Memory B cell (primary cell): Measurements from ENCODE around the gene JOSD2.

Experiments
- ATAC-seq: fragments of 150-1000 bp; cut with Tn5 transposase; 2 replicates; pipeline ENCODE4 v1.10.0; 2021; ENCODE audit warnings: low read depth, mild to moderate bottlenecking, moderate library complexity
- DNase-seq, 2 donors: peaks; one replicate each; pipeline ENCODE4 v3.0.0; 2022; ENCODE audit warnings: low spot score in 2 of 2
- H3K27ac Mint-ChIP-seq: one replicate; pipeline ENCODE4 v1.8.0; 2022; ENCODE audit warnings: mild to moderate bottlenecking, moderate library complexity, mixed read lengths
- H3K27me3 Mint-ChIP-seq: one replicate; pipeline ENCODE4 v1.8.0; 2022; ENCODE audit warnings: mixed read lengths
- H3K36me3 Mint-ChIP-seq: one replicate; pipeline ENCODE4 v1.8.0; 2022; ENCODE audit warnings: mild to moderate bottlenecking, mixed read lengths
- H3K4me1 Mint-ChIP-seq: one replicate; pipeline ENCODE4 v1.8.0; 2022; ENCODE audit warnings: mixed read lengths
- H3K4me3 Mint-ChIP-seq: one replicate; pipeline ENCODE4 v1.8.0; 2022; ENCODE audit warnings: mild to moderate bottlenecking, moderate library complexity, mixed read lengths
- H3K9me3 Mint-ChIP-seq: one replicate; pipeline ENCODE4 v1.8.0; 2022; ENCODE audit warnings: mixed read lengths

Gene JOSD2

GRCh38 chr19:50512999-50513745, 2.2 kb upstream of the JOSD2 start:
- no peak overlapping the region for H3K27ac Mint-ChIP-seq
- peak overlapping the region; percentile 59 for H3K4me3 Mint-ChIP-seq
- DNase-seq (no peak), ATAC-seq (no peak)
- H3K27me3 Mint-ChIP-seq: peaks cover 12% of the 10 kb centered on the region
- H3K4me1 Mint-ChIP-seq: peaks cover 23% of the 10 kb centered on the region
- peaks cover 4% of the 10 kb centered on the region for H3K36me3 Mint-ChIP-seq
- peaks cover 1% of the 10 kb centered on the region for H3K9me3 Mint-ChIP-seq

GRCh38 chr19:50512112-50512998, 1.4 kb upstream of the JOSD2 start:
- Mint-ChIP-seq H3K27ac (peak overlapping the region; percentile 98), H3K4me3 (no peak overlapping the region), H3K36me3 (peaks cover 10% of the 10 kb centered on the region), H3K4me1 (peaks cover 26% of the 10 kb centered on the region), H3K27me3 (peaks cover 12% of the 10 kb centered on the region), H3K9me3 (peaks cover 1% of the 10 kb centered on the region)
- ATAC-seq: no peak
- DNase-seq: no peak

- no peak for DNase-seq
- peaks cover 29% of the 10 kb centered on the region for H3K4me1 Mint-ChIP-seq
- peak overlapping the region; percentile 98 for H3K27ac Mint-ChIP-seq
- peak overlapping the region; percentile 90 for H3K4me3 Mint-ChIP-seq
- H3K27me3 Mint-ChIP-seq: peaks cover 12% of the 10 kb centered on the region
- no peak for ATAC-seq
- peaks cover 16% of the 10 kb centered on the region for H3K36me3 Mint-ChIP-seq
- H3K9me3 Mint-ChIP-seq: peaks cover 4% of the 10 kb centered on the region
Observed at GRCh38 chr19:50510700-50511068, 307 bp downstream of the JOSD2 start.

GRCh38 chr19:50510121-50510670, 795 bp downstream of the JOSD2 start:
- Mint-ChIP-seq H3K4me3 (peak overlapping the region; percentile 90), H3K27me3 (peaks cover 12% of the 10 kb centered on the region), H3K27ac (peak overlapping the region; percentile 98), H3K4me1 (peaks cover 29% of the 10 kb centered on the region), H3K9me3 (peaks cover 4% of the 10 kb centered on the region), H3K36me3 (peaks cover 17% of the 10 kb centered on the region)
- DNase-seq (no peak), ATAC-seq (no peak)

- peaks cover 18% of the 10 kb centered on the region for H3K36me3 Mint-ChIP-seq
- peaks cover 4% of the 10 kb centered on the region for H3K9me3 Mint-ChIP-seq
- no peak for DNase-seq
- peak overlapping the region; percentile 9 for H3K4me3 Mint-ChIP-seq
- H3K27me3 Mint-ChIP-seq: peaks cover 10% of the 10 kb centered on the region
- H3K4me1 Mint-ChIP-seq: peaks cover 28% of the 10 kb centered on the region
- peak overlapping the region; percentile 7 for H3K27ac Mint-ChIP-seq
- ATAC-seq: no peak
Observed at GRCh38 chr19:50509366-50509765, 1.6 kb downstream of the JOSD2 start.

- Mint-ChIP-seq H3K27me3 (peaks cover 6% of the 10 kb centered on the region), H3K4me1 (peaks cover 26% of the 10 kb centered on the region), H3K27ac (peak overlapping the region; percentile 7), H3K4me3 (peak overlapping the region; percentile 17), H3K9me3 (peaks cover 4% of the 10 kb centered on the region), H3K36me3 (peaks cover 18% of the 10 kb centered on the region)
- DNase-seq (no peak), ATAC-seq (no peak)
Observed at GRCh38 chr19:50508843-50509190, 2.2 kb downstream of the JOSD2 start.

- Mint-ChIP-seq H3K9me3 (peaks cover 4% of the 10 kb centered on the region), H3K27me3 (peaks cover 1% of the 10 kb centered on the region), H3K4me3 (no peak overlapping the region), H3K27ac (peak overlapping the region; percentile 80), H3K36me3 (peaks cover 18% of the 10 kb centered on the region), H3K4me1 (peaks cover 22% of the 10 kb centered on the region)
- DNase-seq (no peak), ATAC-seq (no peak)
Observed at GRCh38 chr19:50507376-50507775, 3.6 kb downstream of the JOSD2 start.

- DNase-seq: no peak
- peaks cover 4% of the 10 kb centered on the region for H3K9me3 Mint-ChIP-seq
Observed at GRCh38 chr19:50506700-50507099, 4.3 kb downstream of the JOSD2 start.

GRCh38 chr19:50505856-50506611, 5.0 kb downstream of the JOSD2 start:
- ATAC-seq (no peak), DNase-seq (no peak)
- Mint-ChIP-seq H3K36me3 (peaks cover 18% of the 10 kb centered on the region), H3K4me3 (no peak overlapping the region), H3K27me3 (no peaks in the 10 kb centered on the region), H3K4me1 (peaks cover 15% of the 10 kb centered on the region), H3K9me3 (peaks cover 2% of the 10 kb centered on the region), H3K27ac (no peak overlapping the region)

More at GRCh38 chr19:50506700-50507099, 4.3 kb downstream of the JOSD2 start:
- Mint-ChIP-seq H3K27ac (peak overlapping the region; percentile 80), H3K36me3 (peaks cover 21% of the 10 kb centered on the region), H3K4me3 (no peak overlapping the region), H3K27me3 (peaks cover 1% of the 10 kb centered on the region), H3K4me1 (peaks cover 20% of the 10 kb centered on the region)
- ATAC-seq: no peak

GRCh38 chr19:50501568-50502475, 9.2 kb downstream of the JOSD2 start:
- no peak overlapping the region for H3K4me3 Mint-ChIP-seq
- H3K36me3 Mint-ChIP-seq: peaks cover 7% of the 10 kb centered on the region
- DNase-seq: no peak
- H3K4me1 Mint-ChIP-seq: peaks cover 3% of the 10 kb centered on the region
- no peaks in the 10 kb centered on the region for H3K27me3 Mint-ChIP-seq
- no peak for ATAC-seq
- no peak overlapping the region for H3K27ac Mint-ChIP-seq
- H3K9me3 Mint-ChIP-seq: no peaks in the 10 kb centered on the region

- ATAC-seq: no peak
- no peak for DNase-seq
- Mint-ChIP-seq H3K27me3 (no peaks in the 10 kb centered on the region), H3K4me1 (peaks cover 3% of the 10 kb centered on the region), H3K9me3 (no peaks in the 10 kb centered on the region), H3K4me3 (no peak overlapping the region), H3K36me3 (peaks cover 7% of the 10 kb centered on the region), H3K27ac (no peak overlapping the region)
Observed at GRCh38 chr19:50501186-50501567, 9.8 kb downstream of the JOSD2 start.

GRCh38 chr19:50500753-50501151, 10.2 kb downstream of the JOSD2 start:
- H3K27me3 Mint-ChIP-seq: no peaks in the 10 kb centered on the region
- H3K9me3 Mint-ChIP-seq: no peaks in the 10 kb centered on the region
- ATAC-seq (peak; percentile 43), DNase-seq (no peak)
- peaks cover 3% of the 10 kb centered on the region for H3K4me1 Mint-ChIP-seq
- H3K4me3 Mint-ChIP-seq: no peak overlapping the region
- H3K27ac Mint-ChIP-seq: no peak overlapping the region
- peaks cover 9% of the 10 kb centered on the region for H3K36me3 Mint-ChIP-seq
